ENCODE results near the gene AQP1. TPM values are rescaled to one million over a fixed set of nuclear protein-coding genes. Genes with fewer than 3 reads are reported as not detected.
A peak's percentile ranks its signal among the peaks of the same experiment; 100 is the strongest.

Gene AQP1
- total RNA-seq, 2 experiments from 2014 or later: 0.23 TPM; not detected in 1

- H3K36me3 Mint-ChIP-seq: no peaks in the 10 kb centered on the region
Measured at GRCh38 chr7:30894009-30894408, 17.6 kb upstream of the AQP1 start.

GRCh38 chr7:30894866-30895605, 16.6 kb upstream of the AQP1 start:
- no peak for DNase-seq
- peaks cover 9% of the 10 kb centered on the region for H3K27me3 Mint-ChIP-seq
- POLR2A ChIA-PET: no interaction called here
- no peak for ATAC-seq (ENCODE audit: low read depth)
- H3K27ac Mint-ChIP-seq: no peak overlapping the region
- H3K4me1 Mint-ChIP-seq: no peaks in the 10 kb centered on the region
- no peak overlapping the region for H3K4me3 Mint-ChIP-seq
- H3K36me3 Mint-ChIP-seq: no peaks in the 10 kb centered on the region
- no peaks in the 10 kb centered on the region for H3K9me3 Mint-ChIP-seq

More at GRCh38 chr7:30894009-30894408, 17.6 kb upstream of the AQP1 start:
- ATAC-seq (ENCODE audit: low read depth) (no peak), DNase-seq (no peak)
- Mint-ChIP-seq H3K4me1 (no peaks in the 10 kb centered on the region), H3K27ac (peak overlapping the region; percentile 34), H3K4me3 (no peak overlapping the region), H3K9me3 (no peaks in the 10 kb centered on the region), H3K27me3 (peaks cover 9% of the 10 kb centered on the region)
- POLR2A ChIA-PET: no interaction called here

GRCh38 chr7:30896036-30896435, 15.6 kb upstream of the AQP1 start:
- H3K4me1 Mint-ChIP-seq: no peaks in the 10 kb centered on the region
- H3K36me3 Mint-ChIP-seq: no peaks in the 10 kb centered on the region
- H3K4me3 Mint-ChIP-seq: no peak overlapping the region
- H3K27me3 Mint-ChIP-seq: peaks cover 9% of the 10 kb centered on the region
- H3K27ac Mint-ChIP-seq: no peak overlapping the region
- H3K9me3 Mint-ChIP-seq: no peaks in the 10 kb centered on the region
- ATAC-seq (ENCODE audit: low read depth): no peak
- POLR2A ChIA-PET: no interaction called here
- DNase-seq: no peak

GRCh38 chr7:30896783-30897637, 14.6 kb upstream of the AQP1 start:
- H3K27ac Mint-ChIP-seq: no peak overlapping the region
- DNase-seq: no peak
- ATAC-seq (ENCODE audit: low read depth): no peak
- POLR2A ChIA-PET: no interaction called here
- H3K9me3 Mint-ChIP-seq: no peaks in the 10 kb centered on the region
- no peak overlapping the region for H3K4me3 Mint-ChIP-seq
- H3K27me3 Mint-ChIP-seq: peaks cover 9% of the 10 kb centered on the region
- H3K4me1 Mint-ChIP-seq: peaks cover 3% of the 10 kb centered on the region
- H3K36me3 Mint-ChIP-seq: no peaks in the 10 kb centered on the region

GRCh38 chr7:30897770-30898169, 13.9 kb upstream of the AQP1 start:
- DNase-seq: no peak
- no peak overlapping the region for H3K4me3 Mint-ChIP-seq
- no peak overlapping the region for H3K27ac Mint-ChIP-seq
- ATAC-seq (ENCODE audit: low read depth): no peak
- peaks cover 3% of the 10 kb centered on the region for H3K4me1 Mint-ChIP-seq
- H3K9me3 Mint-ChIP-seq: no peaks in the 10 kb centered on the region
- no peaks in the 10 kb centered on the region for H3K36me3 Mint-ChIP-seq
- POLR2A ChIA-PET: no interaction called here
- peaks cover 5% of the 10 kb centered on the region for H3K27me3 Mint-ChIP-seq

- Mint-ChIP-seq H3K4me1 (peaks cover 6% of the 10 kb centered on the region), H3K9me3 (no peaks in the 10 kb centered on the region), H3K4me3 (no peak overlapping the region), H3K27ac (no peak overlapping the region), H3K36me3 (no peaks in the 10 kb centered on the region), H3K27me3 (peaks cover 5% of the 10 kb centered on the region)
- POLR2A ChIA-PET: no interaction called here
- no peak for ATAC-seq (ENCODE audit: low read depth)
- DNase-seq: no peak
Measured at GRCh38 chr7:30898411-30898810, 13.2 kb upstream of the AQP1 start.

- no peak overlapping the region for H3K27ac Mint-ChIP-seq
- no peaks in the 10 kb centered on the region for H3K9me3 Mint-ChIP-seq
- peaks cover 6% of the 10 kb centered on the region for H3K4me1 Mint-ChIP-seq
- H3K36me3 Mint-ChIP-seq: no peaks in the 10 kb centered on the region
- no peak overlapping the region for H3K4me3 Mint-ChIP-seq
- ATAC-seq (ENCODE audit: low read depth): no peak
- DNase-seq: no peak
- POLR2A ChIA-PET: no interaction called here
- peaks cover 5% of the 10 kb centered on the region for H3K27me3 Mint-ChIP-seq
Measured at GRCh38 chr7:30899066-30899465, 12.6 kb upstream of the AQP1 start.

GRCh38 chr7:30899630-30900029, 12.0 kb upstream of the AQP1 start:
- Mint-ChIP-seq H3K36me3 (no peaks in the 10 kb centered on the region), H3K27ac (no peak overlapping the region), H3K4me1 (peaks cover 6% of the 10 kb centered on the region), H3K27me3 (peaks cover 2% of the 10 kb centered on the region), H3K4me3 (no peak overlapping the region), H3K9me3 (no peaks in the 10 kb centered on the region)
- DNase-seq (no peak), ATAC-seq (ENCODE audit: low read depth) (no peak)
- POLR2A ChIA-PET: no interaction called here

- no peak overlapping the region for H3K4me3 Mint-ChIP-seq
- ATAC-seq (ENCODE audit: low read depth): no peak
- POLR2A ChIA-PET: no interaction called here
- DNase-seq: no peak
- no peak overlapping the region for H3K27ac Mint-ChIP-seq
- peaks cover 6% of the 10 kb centered on the region for H3K4me1 Mint-ChIP-seq
- no peaks in the 10 kb centered on the region for H3K36me3 Mint-ChIP-seq
- H3K27me3 Mint-ChIP-seq: peaks cover 2% of the 10 kb centered on the region
- no peaks in the 10 kb centered on the region for H3K9me3 Mint-ChIP-seq
Measured at GRCh38 chr7:30900053-30900452, 11.6 kb upstream of the AQP1 start.

GRCh38 chr7:30900803-30901362, 10.8 kb upstream of the AQP1 start:
- Mint-ChIP-seq H3K4me1 (peaks cover 6% of the 10 kb centered on the region), H3K4me3 (no peak overlapping the region), H3K27ac (no peak overlapping the region), H3K27me3 (peaks cover 2% of the 10 kb centered on the region), H3K36me3 (no peaks in the 10 kb centered on the region), H3K9me3 (no peaks in the 10 kb centered on the region)
- POLR2A ChIA-PET: no interaction called here
- DNase-seq (no peak), ATAC-seq (ENCODE audit: low read depth) (no peak)

- peaks cover 2% of the 10 kb centered on the region for H3K27me3 Mint-ChIP-seq
- H3K9me3 Mint-ChIP-seq: no peaks in the 10 kb centered on the region
- no peak for DNase-seq
- ATAC-seq (ENCODE audit: low read depth): no peak
- H3K36me3 Mint-ChIP-seq: no peaks in the 10 kb centered on the region
- H3K4me1 Mint-ChIP-seq: peaks cover 6% of the 10 kb centered on the region
- H3K27ac Mint-ChIP-seq: no peak overlapping the region
- POLR2A ChIA-PET: no interaction called here
- no peak overlapping the region for H3K4me3 Mint-ChIP-seq
Measured at GRCh38 chr7:30901856-30902255, 9.8 kb upstream of the AQP1 start.

GRCh38 chr7:30902466-30902865, 9.2 kb upstream of the AQP1 start:
- DNase-seq (no peak), ATAC-seq (ENCODE audit: low read depth) (no peak)
- no peaks in the 10 kb centered on the region for H3K36me3 Mint-ChIP-seq
- no peaks in the 10 kb centered on the region for H3K9me3 Mint-ChIP-seq
- H3K27ac Mint-ChIP-seq: no peak overlapping the region
- POLR2A ChIA-PET: no interaction called here
- peaks cover 2% of the 10 kb centered on the region for H3K27me3 Mint-ChIP-seq
- peaks cover 6% of the 10 kb centered on the region for H3K4me1 Mint-ChIP-seq
- no peak overlapping the region for H3K4me3 Mint-ChIP-seq

GRCh38 chr7:30903146-30903545, 8.5 kb upstream of the AQP1 start:
- ATAC-seq (ENCODE audit: low read depth): no peak
- POLR2A ChIA-PET: no interaction called here
- no peaks in the 10 kb centered on the region for H3K9me3 Mint-ChIP-seq

GRCh38 chr7:30904561-30904960, 7.1 kb upstream of the AQP1 start:
- DNase-seq: no peak

More at GRCh38 chr7:30903146-30903545, 8.5 kb upstream of the AQP1 start:
- H3K4me1 Mint-ChIP-seq: peaks cover 6% of the 10 kb centered on the region
- no peak overlapping the region for H3K4me3 Mint-ChIP-seq
- no peaks in the 10 kb centered on the region for H3K36me3 Mint-ChIP-seq
- no peaks in the 10 kb centered on the region for H3K27me3 Mint-ChIP-seq
- no peak overlapping the region for H3K27ac Mint-ChIP-seq
- no peak for DNase-seq

More at GRCh38 chr7:30904561-30904960, 7.1 kb upstream of the AQP1 start:
- ATAC-seq (ENCODE audit: low read depth): no peak
- POLR2A ChIA-PET: no interaction called here
- Mint-ChIP-seq H3K36me3 (no peaks in the 10 kb centered on the region), H3K9me3 (no peaks in the 10 kb centered on the region), H3K27me3 (no peaks in the 10 kb centered on the region), H3K4me3 (no peak overlapping the region), H3K27ac (no peak overlapping the region), H3K4me1 (peaks cover 7% of the 10 kb centered on the region)

Measured in activated naive CD8-positive, alpha-beta T cell treated with anti-CD3 and anti-CD28 coated beads, Interleukin-2, amount 10 ng/mL, durations not matched to agents 7 days and 5 days (primary cell).